ENCODE measurements around the gene SULT4A1. TPM values are rescaled to one million over a fixed set of nuclear protein-coding genes. Genes with fewer than 3 reads are reported as not detected.
A peak's percentile ranks its signal among the peaks of the same experiment; 100 is the strongest.

SULT4A1 gene
- total RNA-seq, 1 donor = not detected

GRCh38 chr22:43812149-43812842 is 50.0 kb downstream of the SULT4A1 start, which contains the start of gene EFCAB6:
Gene EFCAB6 (minus strand): TSS chr22:43812305. CDS start chr22:43782318, 29,987 bp downstream.
- peak within 1 kb of the TSS; percentile 97 for H3K4me3 ChIP-seq (ENCODE audit: low read depth, low read length)
- peak; percentile 93 for DNase-seq (ENCODE audit: low read depth)
- no peak for TF ChIP-seq CTCF (IDR thresholded peaks at IDR 0.05; ENCODE audit: insufficient read depth, low read length)

GRCh38 chr22:43811777-43812148 is 50.5 kb downstream of the SULT4A1 start:
- TF ChIP-seq CTCF (IDR thresholded peaks at IDR 0.05; ENCODE audit: insufficient read depth, low read length) = no peak
- peak; percentile 49 for DNase-seq (ENCODE audit: low read depth)
- H3K4me3 ChIP-seq (ENCODE audit: low read depth, low read length) = peak overlapping the region; percentile 97

GRCh38 chr22:43802897-43803495 is 59.3 kb downstream of the SULT4A1 start:
- DNase-seq (ENCODE audit: low read depth) = no peak
- TF ChIP-seq CTCF (IDR thresholded peaks at IDR 0.05; ENCODE audit: insufficient read depth, low read length) = no peak

GRCh38 chr22:43800970-43801369 is 61.3 kb downstream of the SULT4A1 start:
- TF ChIP-seq CTCF (IDR thresholded peaks at IDR 0.05; ENCODE audit: insufficient read depth, low read length) = no peak
- H3K4me3 ChIP-seq (ENCODE audit: low read depth, low read length) = no peak overlapping the region
- DNase-seq (ENCODE audit: low read depth) = no peak

More at GRCh38 chr22:43802897-43803495, 59.3 kb downstream of the SULT4A1 start:
- no peak overlapping the region for H3K4me3 ChIP-seq (ENCODE audit: low read depth, low read length)

GRCh38 chr22:43798492-43798891 is 63.8 kb downstream of the SULT4A1 start:
- no peak for TF ChIP-seq CTCF (IDR thresholded peaks at IDR 0.05; ENCODE audit: insufficient read depth, low read length)
- no peak for DNase-seq (ENCODE audit: low read depth)
- H3K4me3 ChIP-seq (ENCODE audit: low read depth, low read length) = no peak overlapping the region

- no peak overlapping the region for H3K4me3 ChIP-seq (ENCODE audit: low read depth, low read length)
- peak; percentile 71 for TF ChIP-seq CTCF (IDR thresholded peaks at IDR 0.05; ENCODE audit: insufficient read depth, low read length)
- peak; percentile 88 for DNase-seq (ENCODE audit: low read depth)
Observed at GRCh38 chr22:43796567-43796966, 65.7 kb downstream of the SULT4A1 start.
